OCI-LY7 (cell line): ENCODE measurements around the gene SAMD13. TPM values are rescaled to one million over a fixed set of nuclear protein-coding genes. Genes with fewer than 3 reads are reported as not detected.

Experiments
- BruUV-seq: library from RNA; stranded (reverse); fragments of 400-500 nt; replicated peaks from 2 replicates; lab custom pipeline; 2021; lab: Mats Ljungman, UMichigan
- CTCF ChIA-PET: fragments of 300-600 bp; sonication (Branson Sonifier 250); formaldehyde crosslinking; loops from one replicate; lab custom pipeline; 2022; ENCODE audit warnings: antibody characterized with exemption; ENCODE audit not compliant: unreplicated experiment; lab: Charles Lee
- POLR2A ChIA-PET: fragments of 300-600 bp; sonication (Branson Sonifier 250); formaldehyde crosslinking; loops from one replicate; lab custom pipeline; 2022; ENCODE audit warnings: antibody characterized with exemption; lab: Charles Lee
- DNase-seq: peaks from one replicate; pipeline ENCODE4 v3.0.0-alpha.2; 2015; ENCODE audit warnings: low spot score
- H2AFZ ChIP-seq: fragments of 200-600 bp; sonication (generic), shearing (Covaris generic); 2 replicates; pipeline ENCODE4 v1.6.1; 2014; ENCODE audit warnings: mild to moderate bottlenecking, antibody characterized with exemption, low read length, moderate library complexity
- H3K27ac ChIP-seq: fragments of 200-600 bp; sonication (generic); 2 replicates; pipeline ENCODE4 v1.5.1; 2014; ENCODE audit warnings: mixed run types, low read depth, mild to moderate bottlenecking, moderate library complexity, low read length, inconsistent platforms; ENCODE audit not compliant: poor library complexity, severe bottlenecking
- H3K36me3 ChIP-seq: fragments of 200-600 bp; sonication (generic); 2 replicates; pipeline ENCODE4 v1.6.1; 2014; ENCODE audit warnings: mild to moderate bottlenecking, antibody characterized with exemption, low read length, moderate library complexity, mixed read lengths; ENCODE audit not compliant: insufficient read depth
- H3K4me1 ChIP-seq: fragments of 200-600 bp; sonication (generic); 2 replicates; pipeline ENCODE4 v1.5.1; 2014; ENCODE audit warnings: mild to moderate bottlenecking, low read length; ENCODE audit not compliant: insufficient read depth, poor library complexity, severe bottlenecking
- H3K4me2 ChIP-seq: fragments of 200-600 bp; sonication (generic); 2 replicates; pipeline ENCODE4 v1.6.1; 2014; ENCODE audit warnings: mild to moderate bottlenecking, low read length
- H3K4me3 ChIP-seq: fragments of 200-600 bp; sonication (generic); 2 replicates; pipeline ENCODE4 v1.5.1; 2014; ENCODE audit warnings: mild to moderate bottlenecking, low read depth, low read length; ENCODE audit not compliant: poor library complexity, severe bottlenecking
- H3K79me2 ChIP-seq: fragments of 200-600 bp; sonication (generic); 2 replicates; pipeline ENCODE4 v1.6.1; 2016; ENCODE audit warnings: low read depth, mild to moderate bottlenecking, low read length, moderate library complexity, mixed read lengths; ENCODE audit not compliant: insufficient read depth
- H3K9me2 ChIP-seq: fragments of 200-600 bp; sonication (generic); 2 replicates; pipeline ENCODE4 v1.6.1; 2016; ENCODE audit warnings: mild to moderate bottlenecking, low read length, mixed read lengths; ENCODE audit not compliant: insufficient read depth
- H3K9me3 ChIP-seq: fragments of 200-600 bp; sonication (generic); 2 replicates; pipeline ENCODE4 v1.6.1; 2014; ENCODE audit warnings: mild to moderate bottlenecking, mixed run types, low read length, mixed read lengths
- H4K20me1 ChIP-seq: fragments of 200-600 bp; sonication (generic); 2 replicates; pipeline ENCODE4 v1.6.1; 2014; ENCODE audit warnings: mild to moderate bottlenecking, antibody characterized with exemption, low read length, moderate library complexity, mixed read lengths; ENCODE audit not compliant: insufficient read depth
- EZH2phosphoT487 ChIP-seq: fragments of 200-600 bp; sonication (generic); IDR thresholded peaks from 2 replicates; pipeline ENCODE4 v1.6.1; 2018; ENCODE audit warnings: low read depth, borderline replicate concordance, mild to moderate bottlenecking, mixed run types, antibody characterized with exemption, low read length, moderate library complexity, mixed read lengths
- intact Hi-C: fragments of 100-400 bp; cut with micrococcal nuclease; formaldehyde crosslinking; loops from one replicate; pipeline ENCODE4 v1.10.0; 2022; ENCODE audit not compliant: unreplicated experiment
- total RNA-seq, 2 experiments: library from RNA; depleted of rRNA in 1 of 2; stranded (reverse); fragments of >200 nt in 1 of 2; shearing (Covaris generic) in 1 of 2; gene quantifications; 2 replicates each; pipeline ENCODE4 v1.2.3, GENCODE V29; 2014 to 2022
- TF ChIP-seq, protein P1 (sequence below): fragments of 200-600 bp; sonication (generic); conservative IDR thresholded peaks from 2 replicates; pipeline ENCODE4 v1.5.1; 2014; ENCODE audit warnings: mild to moderate bottlenecking, antibody characterized with exemption, low read length, moderate library complexity, mixed read lengths

SAMD13 gene
- total RNA-seq, 2 experiments from 2014 or later = 5.4 to 5.7 TPM

GRCh38 chr1:84303314-84303830 lies 1.9 kb downstream of the SAMD13 start:
- no peak for TF ChIP-seq EZH2phosphoT487
- TF ChIP-seq, protein P1, sequence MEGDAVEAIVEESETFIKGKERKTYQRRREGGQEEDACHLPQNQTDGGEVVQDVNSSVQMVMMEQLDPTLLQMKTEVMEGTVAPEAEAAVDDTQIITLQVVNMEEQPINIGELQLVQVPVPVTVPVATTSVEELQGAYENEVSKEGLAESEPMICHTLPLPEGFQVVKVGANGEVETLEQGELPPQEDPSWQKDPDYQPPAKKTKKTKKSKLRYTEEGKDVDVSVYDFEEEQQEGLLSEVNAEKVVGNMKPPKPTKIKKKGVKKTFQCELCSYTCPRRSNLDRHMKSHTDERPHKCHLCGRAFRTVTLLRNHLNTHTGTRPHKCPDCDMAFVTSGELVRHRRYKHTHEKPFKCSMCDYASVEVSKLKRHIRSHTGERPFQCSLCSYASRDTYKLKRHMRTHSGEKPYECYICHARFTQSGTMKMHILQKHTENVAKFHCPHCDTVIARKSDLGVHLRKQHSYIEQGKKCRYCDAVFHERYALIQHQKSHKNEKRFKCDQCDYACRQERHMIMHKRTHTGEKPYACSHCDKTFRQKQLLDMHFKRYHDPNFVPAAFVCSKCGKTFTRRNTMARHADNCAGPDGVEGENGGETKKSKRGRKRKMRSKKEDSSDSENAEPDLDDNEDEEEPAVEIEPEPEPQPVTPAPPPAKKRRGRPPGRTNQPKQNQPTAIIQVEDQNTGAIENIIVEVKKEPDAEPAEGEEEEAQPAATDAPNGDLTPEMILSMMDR = no peak
- Histone ChIP-seq H3K79me2 (peaks cover 7% of the 10 kb centered on the region; the same call in 1 of the 2 replicates), H3K27ac (peak overlapping the region; percentile 89), H3K9me3 (peaks cover 11% of the 10 kb centered on the region; the same call in 1 of the 2 replicates), H3K36me3 (no peaks in the 10 kb centered on the region; the same call in 1 of the 2 replicates), H3K9me2 (no peaks in the 10 kb centered on the region), H3K4me3 (peak overlapping the region; percentile 68), H3K4me1 (peaks cover 53% of the 10 kb centered on the region), H3K4me2 (peak overlapping the region; percentile 97), H4K20me1 (no peaks in the 10 kb centered on the region), H2AFZ (peak overlapping the region; percentile 95)
- POLR2A ChIA-PET = interaction anchor here (0.5 to 8.3 kb wide), 20 partner anchors 9 to 692 kb away, joined by 3 to 139 read pairs (median 5); partner anchors contain the start of genes CTBS, GNG5, PRKACB and SPATA1
- DNase-seq = no peak
- intact Hi-C loops = loop anchor here (2.0 to 10.0 kb wide), 7 partner anchors 129 to 974 kb away; partner anchors contain the start of genes BCL10, CTBS, MCOLN2 and SSX2IP
- CTCF ChIA-PET = interaction anchor here (0.8 to 1.9 kb wide), 2 partner anchors 159 to 225 kb away, joined by 4 read pairs; partner anchors contain the start of gene PRKACB
- TSS peak; percentile 21 for BruUV-seq

GRCh38 chr1:84307398-84307797 lies 5.9 kb downstream of the SAMD13 start:
- Histone ChIP-seq H4K20me1 (no peaks in the 10 kb centered on the region), H3K27ac (no peak overlapping the region), H3K4me1 (peaks cover 20% of the 10 kb centered on the region), H3K4me2 (no peak overlapping the region), H2AFZ (no peak overlapping the region), H3K9me3 (peaks cover 11% of the 10 kb centered on the region; the same call in 1 of the 2 replicates), H3K9me2 (no peaks in the 10 kb centered on the region), H3K79me2 (no peaks in the 10 kb centered on the region), H3K36me3 (no peaks in the 10 kb centered on the region; the same call in 1 of the 2 replicates), H3K4me3 (no peak overlapping the region)
- intact Hi-C loops = loop anchor here (10.0 kb wide), 1 partner anchor 687 kb away; the partner anchor contains the start of gene MCOLN2
- ChIA-PET CTCF (no interaction called here), POLR2A (interaction anchor here (0.8 kb wide), 1 partner anchor 9 kb away, joined by 3 read pairs; no protein-coding TSS in a partner anchor)
- TF ChIP-seq EZH2phosphoT487 = no peak
- TF ChIP-seq, protein P1 = no peak
- no TSS peak for BruUV-seq
- no peak for DNase-seq

GRCh38 chr1:84311296-84311695 lies 9.8 kb downstream of the SAMD13 start:
- H3K4me1 ChIP-seq = peaks cover 4% of the 10 kb centered on the region
- no peaks in the 10 kb centered on the region; the same call in 1 of the 2 replicates for H3K36me3 ChIP-seq
- H3K9me3 ChIP-seq = peaks cover 6% of the 10 kb centered on the region; the same call in 1 of the 2 replicates
- H3K27ac ChIP-seq = no peak overlapping the region
- BruUV-seq = no TSS peak
- H3K9me2 ChIP-seq = no peaks in the 10 kb centered on the region
- no peak for DNase-seq
- no peaks in the 10 kb centered on the region for H4K20me1 ChIP-seq
- H3K79me2 ChIP-seq = no peaks in the 10 kb centered on the region
- no peak overlapping the region for H3K4me3 ChIP-seq
- POLR2A ChIA-PET = interaction anchor here (0.7 to 2.4 kb wide), 4 partner anchors 9 to 80 kb away, joined by 3 to 25 read pairs (median 5); partner anchors contain the start of gene SAMD13
- CTCF ChIA-PET = no interaction called here
- H2AFZ ChIP-seq = no peak overlapping the region
- intact Hi-C loops = no loop called here
- no peak overlapping the region for H3K4me2 ChIP-seq
- TF ChIP-seq, protein P1 = no peak
- TF ChIP-seq EZH2phosphoT487 = no peak
